Osteoblast (primary cell): ENCODE results near the gene BCAT1. TPM values are rescaled to one million over a fixed set of nuclear protein-coding genes. Genes with fewer than 3 reads are reported as not detected.

Experiments
- DNase-seq: peaks from one replicate; pipeline ENCODE4 v3.0.0; 2011; ENCODE audit warnings: low spot score, mixed read lengths; ENCODE audit not compliant: insufficient read length; ENCODE audit errors: missing footprints
- H2AFZ ChIP-seq: 2 replicates; pipeline ENCODE4 v1.6.0; 2011; ENCODE audit warnings: mild to moderate bottlenecking, low read length
- H3K27ac ChIP-seq: 2 replicates; pipeline ENCODE4 v1.5.1; 2011; ENCODE audit warnings: mild to moderate bottlenecking, low read depth, low read length, moderate library complexity
- H3K27me3 ChIP-seq: 2 replicates; pipeline ENCODE4 v1.6.0; 2012; ENCODE audit warnings: mild to moderate bottlenecking, control low read depth, inconsistent platforms, low read length, moderate library complexity; ENCODE audit not compliant: insufficient read depth
- H3K36me3 ChIP-seq: 2 replicates; pipeline ENCODE4 v1.5.1; 2011; ENCODE audit warnings: mild to moderate bottlenecking, low read length, control low read depth, moderate library complexity; ENCODE audit not compliant: insufficient read depth
- H3K4me1 ChIP-seq: 2 replicates; pipeline ENCODE4 v1.5.1; 2011; ENCODE audit warnings: mild to moderate bottlenecking, low read length, control low read depth, moderate library complexity; ENCODE audit not compliant: insufficient read depth
- H3K4me2 ChIP-seq: 2 replicates; pipeline ENCODE4 v1.6.0; 2011; ENCODE audit warnings: mild to moderate bottlenecking, low read length; ENCODE audit not compliant: insufficient read depth
- H3K4me3 ChIP-seq: fragments of 200-600 bp; sonication (generic); 3 replicates; pipeline ENCODE4 v1.5.1; 2012; ENCODE audit warnings: mild to moderate bottlenecking, low read length, inconsistent platforms; ENCODE audit not compliant: insufficient read depth
- H3K79me2 ChIP-seq: 2 replicates; pipeline ENCODE4 v1.6.0; 2012; ENCODE audit warnings: mild to moderate bottlenecking, low read length, control low read depth, inconsistent platforms; ENCODE audit not compliant: insufficient read depth
- H3K9me3 ChIP-seq: 2 replicates; pipeline ENCODE4 v1.5.1; 2011; ENCODE audit warnings: low read depth, low read length, control low read depth
- H4K20me1 ChIP-seq: 2 replicates; pipeline ENCODE4 v1.6.0; 2012; ENCODE audit warnings: mild to moderate bottlenecking, low read length, control low read depth; ENCODE audit not compliant: insufficient read depth
- total RNA-seq: library from RNA; depleted of rRNA; stranded (reverse); fragments of >200 nt; gene quantifications from 2 replicates; pipeline ENCODE4 v1.2.3, GENCODE V29; 2012
- TF ChIP-seq, protein P1 (sequence below): IDR thresholded peaks from 2 replicates; pipeline ENCODE4 v1.5.1; 2011; ENCODE audit warnings: mild to moderate bottlenecking, low read depth, low read length, moderate library complexity; ENCODE audit errors: extremely low read depth

Gene BCAT1
- total RNA-seq, 1 donor: 273 TPM

GRCh38 chr12:24947541-24948419, 1.1 kb downstream of the BCAT1 start:
- Histone ChIP-seq H3K4me2 (peak overlapping the region; percentile 75), H3K4me1 (peaks cover 25% of the 10 kb centered on the region), H3K79me2 (peaks cover 56% of the 10 kb centered on the region), H3K9me3 (no peaks in the 10 kb centered on the region), H3K4me3 (peak overlapping the region; percentile 98), H2AFZ (peak overlapping the region; percentile 96), H3K27ac (peak overlapping the region; percentile 91), H3K36me3 (peaks cover 8% of the 10 kb centered on the region), H4K20me1 (no peaks in the 10 kb centered on the region), H3K27me3 (no peaks in the 10 kb centered on the region)
- DNase-seq: no peak
- TF ChIP-seq, protein P1, sequence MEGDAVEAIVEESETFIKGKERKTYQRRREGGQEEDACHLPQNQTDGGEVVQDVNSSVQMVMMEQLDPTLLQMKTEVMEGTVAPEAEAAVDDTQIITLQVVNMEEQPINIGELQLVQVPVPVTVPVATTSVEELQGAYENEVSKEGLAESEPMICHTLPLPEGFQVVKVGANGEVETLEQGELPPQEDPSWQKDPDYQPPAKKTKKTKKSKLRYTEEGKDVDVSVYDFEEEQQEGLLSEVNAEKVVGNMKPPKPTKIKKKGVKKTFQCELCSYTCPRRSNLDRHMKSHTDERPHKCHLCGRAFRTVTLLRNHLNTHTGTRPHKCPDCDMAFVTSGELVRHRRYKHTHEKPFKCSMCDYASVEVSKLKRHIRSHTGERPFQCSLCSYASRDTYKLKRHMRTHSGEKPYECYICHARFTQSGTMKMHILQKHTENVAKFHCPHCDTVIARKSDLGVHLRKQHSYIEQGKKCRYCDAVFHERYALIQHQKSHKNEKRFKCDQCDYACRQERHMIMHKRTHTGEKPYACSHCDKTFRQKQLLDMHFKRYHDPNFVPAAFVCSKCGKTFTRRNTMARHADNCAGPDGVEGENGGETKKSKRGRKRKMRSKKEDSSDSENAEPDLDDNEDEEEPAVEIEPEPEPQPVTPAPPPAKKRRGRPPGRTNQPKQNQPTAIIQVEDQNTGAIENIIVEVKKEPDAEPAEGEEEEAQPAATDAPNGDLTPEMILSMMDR: no peak

- H3K36me3 ChIP-seq: peaks cover 11% of the 10 kb centered on the region
- H3K27ac ChIP-seq: peak overlapping the region; percentile 0
- no peak overlapping the region for H3K4me2 ChIP-seq
- no peaks in the 10 kb centered on the region for H3K27me3 ChIP-seq
- H3K9me3 ChIP-seq: no peaks in the 10 kb centered on the region
- H4K20me1 ChIP-seq: no peaks in the 10 kb centered on the region
- peaks cover 25% of the 10 kb centered on the region for H3K4me1 ChIP-seq
- no peak overlapping the region for H3K4me3 ChIP-seq
- TF ChIP-seq, protein P1: no peak
- no peak for DNase-seq
- no peak overlapping the region for H2AFZ ChIP-seq
- peaks cover 75% of the 10 kb centered on the region for H3K79me2 ChIP-seq
Observed at GRCh38 chr12:24945845-24946244, 3.1 kb downstream of the BCAT1 start.

- TF ChIP-seq, protein P1: no peak
- H3K27ac ChIP-seq: no peak overlapping the region
Observed at GRCh38 chr12:24945039-24945438, 3.9 kb downstream of the BCAT1 start.

DNA sequence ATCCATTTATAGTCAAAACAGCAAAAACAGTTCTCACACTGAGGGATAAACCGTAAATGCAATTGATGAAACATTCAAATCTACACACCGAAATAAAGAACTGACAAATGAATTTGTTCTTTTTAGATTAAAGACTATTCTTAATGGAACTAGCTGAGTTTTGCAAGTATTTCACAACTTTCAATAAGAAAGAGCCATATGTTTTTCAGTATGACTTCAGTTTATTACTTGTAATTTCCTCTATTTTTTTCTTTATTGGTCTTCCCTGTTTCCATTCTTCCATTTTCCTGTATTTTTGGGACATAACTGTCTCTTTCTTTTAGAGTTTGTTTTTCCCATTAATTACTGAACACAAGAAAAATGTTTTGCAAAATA, 4.3 kb downstream of the BCAT1 start:
- no peaks in the 10 kb centered on the region for H4K20me1 ChIP-seq
- H2AFZ ChIP-seq: no peak overlapping the region
- peaks cover 11% of the 10 kb centered on the region for H3K36me3 ChIP-seq
- peaks cover 83% of the 10 kb centered on the region for H3K79me2 ChIP-seq
- no peaks in the 10 kb centered on the region for H3K9me3 ChIP-seq
- no peaks in the 10 kb centered on the region for H3K27me3 ChIP-seq
- TF ChIP-seq, protein P1: no peak
- H3K4me2 ChIP-seq: no peak overlapping the region
- peaks cover 25% of the 10 kb centered on the region for H3K4me1 ChIP-seq
- no peak overlapping the region for H3K27ac ChIP-seq
- H3K4me3 ChIP-seq: no peak overlapping the region
- no peak for DNase-seq

More at GRCh38 chr12:24945039-24945438, 3.9 kb downstream of the BCAT1 start:
- no peak overlapping the region for H3K4me2 ChIP-seq
- H4K20me1 ChIP-seq: no peaks in the 10 kb centered on the region
- H3K36me3 ChIP-seq: peaks cover 11% of the 10 kb centered on the region
- DNase-seq: no peak
- H3K4me3 ChIP-seq: no peak overlapping the region
- no peaks in the 10 kb centered on the region for H3K9me3 ChIP-seq
- H2AFZ ChIP-seq: no peak overlapping the region
- no peaks in the 10 kb centered on the region for H3K27me3 ChIP-seq
- H3K79me2 ChIP-seq: peaks cover 81% of the 10 kb centered on the region
- H3K4me1 ChIP-seq: peaks cover 25% of the 10 kb centered on the region
